GM12878 (cell line): ENCODE measurements around the gene H6PD.

Experiments used
- ATF2 ChIP-seq: IDR thresholded peaks from 2 replicates; pipeline ENCODE4 v1.6.1; 2012; ENCODE audit warnings: low read length, inconsistent platforms
- BACH1 ChIP-seq: fragments of 450-650 bp; IDR thresholded peaks from 2 replicates; pipeline ENCODE4 v1.6.1; 2017; ENCODE audit warnings: mild to moderate bottlenecking, borderline replicate concordance
- CHD2 ChIP-seq: IDR thresholded peaks from 2 replicates; pipeline ENCODE4 v1.6.1; 2011; ENCODE audit warnings: low read depth, low read length, improper control_type of control experiment, borderline replicate concordance
- CTCF ChIP-seq, 3 experiments: IDR thresholded peaks in 2 of 3; conservative IDR thresholded peaks in 1 of 3; 2 replicates each; pipeline ENCODE4 v1.5.1; 2011; ENCODE audit warnings: low read depth in 3 of 3, low read length in 3 of 3, mild to moderate bottlenecking in 3 of 3, control low read depth in 2 of 3, moderate library complexity in 2 of 3, inconsistent platforms in 1 of 3, mixed read lengths in 1 of 3; ENCODE audit not compliant: control insufficient read depth in 2 of 3, insufficient read depth in 1 of 3; ENCODE audit errors: extremely low read depth in 1 of 3
- EZH2 ChIP-seq: IDR thresholded peaks from 2 replicates; pipeline ENCODE4 v1.6.1; 2012; ENCODE audit warnings: low read depth, mild to moderate bottlenecking, control low read depth, inconsistent platforms, low read length, borderline replicate concordance; ENCODE audit not compliant: control insufficient read depth
- FOXM1 ChIP-seq: IDR thresholded peaks from 2 replicates; pipeline ENCODE4 v1.6.1; 2012; ENCODE audit warnings: low read depth, mild to moderate bottlenecking, inconsistent platforms, low read length, moderate library complexity
- JUND ChIP-seq: IDR thresholded peaks from 2 replicates; pipeline ENCODE4 v1.6.1; 2012; ENCODE audit warnings: low read depth, mild to moderate bottlenecking, low read length, improper control_type of control experiment, moderate library complexity
- NR2C2 ChIP-seq: IDR thresholded peaks from 2 replicates; pipeline ENCODE4 v1.6.1; 2011; ENCODE audit warnings: borderline replicate concordance, low read depth; ENCODE audit not compliant: control insufficient read depth, insufficient read length
- POLR2A ChIP-seq: IDR thresholded peaks from 2 replicates; pipeline ENCODE4 v1.6.1; 2011; ENCODE audit warnings: low read depth, mild to moderate bottlenecking, low read length
- REST ChIP-seq: IDR thresholded peaks from 2 replicates; pipeline ENCODE4 v1.6.1; 2012; ENCODE audit warnings: mild to moderate bottlenecking, low read depth, low read length
- RFX5 ChIP-seq: IDR thresholded peaks from 2 replicates; pipeline ENCODE4 v1.6.1; 2011; ENCODE audit warnings: low read depth, low read length, improper control_type of control experiment
- TAF1 ChIP-seq: IDR thresholded peaks from 2 replicates; pipeline ENCODE4 v1.6.1; 2011; ENCODE audit warnings: mild to moderate bottlenecking, low read depth, low read length, borderline replicate concordance
- TARDBP ChIP-seq: IDR thresholded peaks from 2 replicates; pipeline ENCODE4 v1.6.1; 2016; ENCODE audit warnings: borderline replicate concordance

GRCh38 chr1:9233942-9234222 is 692 bp upstream of the H6PD start:
- TF ChIP-seq POLR2A (no peak), CHD2 (no peak), BACH1 (no peak), TARDBP (no peak), CTCF (IDR thresholded peaks at IDR 0.05 in 2 of 3, conservative IDR thresholded peaks at IDR 0.05 in 1 of 3; ENCODE audit: control insufficient read depth in 2 of 3, extremely low read depth in 1 of 3, insufficient read depth in 1 of 3, low read depth in 3 of 3, low read length in 3 of 3) (no peak), JUND (no peak), NR2C2 (no peak), FOXM1 (no peak), REST (no peak), EZH2 (no peak), RFX5 (no peak), ATF2 (no peak), TAF1 (no peak)
